Measurements from ENCODE around the gene NKD2. TPM values are rescaled to one million over a fixed set of nuclear protein-coding genes. Genes with fewer than 3 reads are reported as not detected.
"Not testable (repeated sequence)": the region's sequence is repeated elsewhere in the genome, so short reads cannot be mapped to it uniquely, and the experiment has no call there.

Gene NKD2
- total RNA-seq, 1 donor from 2014 or later: 0.26 TPM

- Histone ChIP-seq H3K27me3 (ENCODE audit: control insufficient read depth, insufficient read depth, low read length) (peaks cover 3% of the 10 kb centered on the region), H3K4me3 (ENCODE audit: low read depth, low read length) (no peak overlapping the region), H3K36me3 (ENCODE audit: control insufficient read depth, insufficient read depth, low read length) (no peaks in the 10 kb centered on the region)
- TF ChIP-seq CTCF (IDR thresholded peaks at IDR 0.05; ENCODE audit: insufficient read depth, low read length, severe bottlenecking): no peak
- DNase-seq (ENCODE audit: low read depth): no peak
- no peak for FAIRE-seq
These were observed 11.9 kb downstream of the NKD2 start for GRCh38 chr5:1020452-1020961.

DNA sequence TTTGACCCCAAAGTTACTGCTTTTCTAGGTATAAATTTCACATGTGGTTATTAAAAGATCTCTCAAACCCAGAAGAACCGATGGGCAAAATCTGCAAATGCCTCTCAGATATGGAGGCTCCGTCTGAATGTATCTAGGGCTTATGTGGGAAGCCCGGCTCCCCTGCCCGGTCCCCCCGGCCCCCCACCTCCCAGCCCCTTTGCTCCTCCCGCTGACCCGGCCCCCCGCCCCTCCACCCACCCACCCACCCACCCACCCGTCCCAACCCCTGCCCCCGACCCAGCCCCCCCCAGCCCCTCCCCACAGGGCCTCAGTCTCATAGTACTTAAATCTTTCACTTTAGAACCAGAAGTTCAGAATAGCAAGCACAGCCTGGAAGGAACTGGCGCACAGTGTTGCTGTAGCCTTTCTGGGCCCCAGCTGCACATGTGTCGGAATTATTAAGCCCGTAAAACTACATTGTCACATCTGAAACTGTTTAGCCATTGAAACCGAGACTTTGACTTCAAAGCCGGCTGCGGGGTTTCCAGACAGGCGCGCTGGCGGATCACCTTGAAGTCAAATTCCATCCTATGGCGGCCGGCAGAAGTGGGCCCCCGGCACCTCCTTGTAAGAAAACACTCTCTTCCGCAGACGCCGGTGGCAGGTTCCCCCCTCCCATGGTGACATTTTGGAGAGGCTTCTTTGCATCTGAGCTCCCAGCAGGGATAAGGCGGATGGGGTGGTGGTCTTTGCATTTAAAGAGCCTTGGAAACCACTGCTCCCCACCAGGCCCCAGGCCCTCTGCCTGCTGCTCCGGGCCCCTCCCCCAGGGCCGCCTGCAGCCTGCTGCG, 12.8 kb downstream of the NKD2 start:
- H3K36me3 ChIP-seq (ENCODE audit: control insufficient read depth, insufficient read depth, low read length): no peaks in the 10 kb centered on the region
- H3K27me3 ChIP-seq (ENCODE audit: control insufficient read depth, insufficient read depth, low read length): no peaks in the 10 kb centered on the region
- FAIRE-seq: no peak
- no peak overlapping the region for H3K4me3 ChIP-seq (ENCODE audit: low read depth, low read length)
- DNase-seq (ENCODE audit: low read depth): no peak
- no peak for TF ChIP-seq CTCF (IDR thresholded peaks at IDR 0.05; ENCODE audit: insufficient read depth, low read length, severe bottlenecking)

DNA sequence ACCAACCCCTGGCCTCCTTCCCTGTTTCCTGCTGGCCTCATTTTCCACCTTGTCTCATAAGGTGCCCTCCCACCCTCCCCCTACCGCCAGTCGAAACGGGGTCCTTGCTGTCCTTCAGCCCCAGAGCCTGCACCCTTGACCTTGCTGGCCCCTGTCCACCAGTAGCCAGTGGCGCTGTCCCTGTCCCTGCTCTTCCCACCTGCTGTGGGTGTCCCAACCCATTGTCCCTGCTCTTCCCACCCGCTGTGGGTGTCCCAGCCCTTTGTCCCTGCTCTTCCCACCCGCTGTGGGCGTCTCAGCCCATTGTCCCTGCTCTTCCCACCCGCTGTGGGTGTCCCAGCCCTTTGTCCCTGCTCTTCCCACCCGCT, 13.4 kb downstream of the NKD2 start:
- not testable (repeated sequence) for H3K4me3 ChIP-seq (ENCODE audit: low read depth, low read length); H3K27me3 ChIP-seq (ENCODE audit: control insufficient read depth, insufficient read depth, low read length); DNase-seq (ENCODE audit: low read depth); FAIRE-seq; H3K36me3 ChIP-seq (ENCODE audit: control insufficient read depth, insufficient read depth, low read length)

DNA sequence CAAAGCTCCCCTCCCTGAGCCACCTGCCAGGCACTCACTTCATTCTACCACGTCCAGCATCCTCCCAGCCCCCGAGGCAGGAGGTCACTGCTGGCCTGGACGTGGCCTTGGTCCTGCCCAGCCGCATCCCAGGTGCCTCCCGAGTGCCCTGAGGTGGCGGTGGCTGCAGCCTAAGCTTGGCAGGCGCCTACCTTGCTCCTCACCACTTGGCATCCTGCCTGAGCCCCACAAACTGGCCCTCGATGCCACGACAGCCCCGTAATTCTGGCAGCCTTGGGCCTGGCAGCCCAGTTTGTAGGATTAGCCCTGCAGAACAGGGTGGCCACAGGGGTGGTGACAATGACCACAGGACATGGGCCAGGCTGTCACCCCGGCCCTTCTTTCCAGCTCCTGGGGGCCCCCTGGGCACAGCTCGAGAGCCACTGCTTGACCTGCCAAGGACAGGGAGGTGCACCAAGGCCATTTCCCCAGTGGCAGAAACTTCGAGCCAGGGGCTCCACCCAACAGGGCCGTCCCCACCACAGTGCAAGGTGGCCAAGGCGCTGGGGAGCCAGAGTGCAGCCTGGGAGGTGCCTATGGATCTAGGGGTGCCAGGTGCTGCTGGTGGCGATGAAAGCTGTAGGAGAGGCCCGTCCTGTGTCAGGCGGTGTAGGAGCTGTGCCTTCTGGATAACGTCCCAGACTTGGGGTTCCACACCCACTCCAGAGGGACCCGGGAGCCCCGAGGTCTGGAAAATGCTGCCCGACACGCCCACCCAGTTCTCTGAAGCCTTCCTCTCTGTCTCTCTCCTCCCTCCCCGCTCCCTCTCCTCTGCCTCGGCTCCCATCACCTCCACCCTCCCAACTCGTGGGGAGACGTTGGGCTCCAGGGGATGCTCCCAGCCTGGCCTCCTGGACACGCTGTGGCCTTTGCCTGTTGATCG, 18.4 kb downstream of the NKD2 start:
- DNase-seq (ENCODE audit: low read depth): no peak
- Histone ChIP-seq H3K4me3 (ENCODE audit: low read depth, low read length) (no peak overlapping the region), H3K36me3 (ENCODE audit: control insufficient read depth, insufficient read depth, low read length) (no peaks in the 10 kb centered on the region), H3K27me3 (ENCODE audit: control insufficient read depth, insufficient read depth, low read length) (no peaks in the 10 kb centered on the region)
- no peak for FAIRE-seq
- TF ChIP-seq CTCF (IDR thresholded peaks at IDR 0.05; ENCODE audit: insufficient read depth, low read length, severe bottlenecking): no peak

GRCh38 chr5:1027631-1028441, 19.2 kb downstream of the NKD2 start:
- FAIRE-seq (no peak), DNase-seq (ENCODE audit: low read depth) (no peak)
- H3K36me3 ChIP-seq (ENCODE audit: control insufficient read depth, insufficient read depth, low read length): no peaks in the 10 kb centered on the region
- TF ChIP-seq CTCF (IDR thresholded peaks at IDR 0.05; ENCODE audit: insufficient read depth, low read length, severe bottlenecking): no peak
- H3K4me3 ChIP-seq (ENCODE audit: low read depth, low read length): no peak overlapping the region
- H3K27me3 ChIP-seq (ENCODE audit: control insufficient read depth, insufficient read depth, low read length): no peaks in the 10 kb centered on the region
